Measurements from ENCODE around the gene KIF16B.

The KIF16B gene

DNA sequence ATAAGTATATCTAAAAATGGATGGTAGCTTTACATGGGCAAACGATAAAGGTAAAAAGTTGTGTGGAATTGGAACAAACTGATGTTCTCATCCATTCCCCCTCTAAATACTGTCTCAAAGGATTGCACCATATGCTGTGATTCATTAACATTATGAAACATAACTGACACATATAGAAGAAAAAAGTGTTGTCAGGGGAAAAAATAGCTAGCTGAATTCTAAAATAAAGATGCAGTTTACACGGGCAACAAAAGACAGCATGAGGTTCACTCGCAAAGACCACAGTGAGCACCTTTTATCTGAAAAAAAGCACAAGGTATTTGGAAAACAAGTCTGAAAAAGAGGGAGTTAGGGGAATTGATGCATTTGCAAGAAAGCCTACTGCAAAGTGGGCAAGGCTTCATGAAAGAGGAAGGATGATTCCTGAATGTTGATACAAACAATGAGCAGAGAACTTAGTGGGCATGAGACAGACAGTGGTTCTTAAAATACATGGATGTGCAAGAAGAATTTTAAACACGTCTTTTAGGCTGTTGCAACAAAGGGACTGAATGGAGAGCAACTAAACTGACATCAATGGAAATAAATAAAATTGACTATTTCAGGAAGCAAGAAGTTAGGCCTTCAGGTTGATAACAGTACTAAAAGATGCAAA lies 280.9 kb downstream of the KIF16B start:
- Mint-ChIP-seq H3K4me1 (ENCODE audit: low read depth) (no peaks in the 10 kb centered on the region), H3K9me3 (peaks cover 6% of the 10 kb centered on the region), H3K36me3 (ENCODE audit: low read depth) (peaks cover 36% of the 10 kb centered on the region), H3K27ac (no peak overlapping the region), H3K4me3 (no peak overlapping the region), H3K27me3 (no peaks in the 10 kb centered on the region)
- DNase-seq: no peak

DNA sequence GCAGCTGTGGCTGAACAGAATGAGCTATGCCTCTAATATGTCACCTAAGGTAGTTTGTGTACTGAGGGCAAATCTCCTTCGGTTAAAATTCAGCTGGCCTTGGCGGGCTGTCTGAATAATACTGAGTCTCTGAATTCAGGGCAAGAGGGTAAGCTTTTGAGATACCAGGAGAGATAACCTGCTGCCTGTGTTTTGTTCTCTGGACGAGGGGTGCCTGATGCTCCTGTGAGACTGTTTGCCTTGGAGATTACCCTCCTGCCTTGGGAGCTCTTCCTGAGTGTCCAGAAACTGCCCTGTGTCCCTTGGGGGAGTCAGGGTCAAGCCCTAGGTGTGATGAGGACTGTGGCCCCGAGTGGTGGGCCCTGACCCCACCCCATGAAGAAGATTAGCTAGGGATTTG lies 282.9 kb downstream of the KIF16B start:
- Mint-ChIP-seq H3K4me1 (ENCODE audit: low read depth) (no peaks in the 10 kb centered on the region), H3K27me3 (no peaks in the 10 kb centered on the region), H3K27ac (no peak overlapping the region), H3K9me3 (peaks cover 6% of the 10 kb centered on the region), H3K36me3 (ENCODE audit: low read depth) (peaks cover 45% of the 10 kb centered on the region), H3K4me3 (no peak overlapping the region)
- DNase-seq: no peak

DNA sequence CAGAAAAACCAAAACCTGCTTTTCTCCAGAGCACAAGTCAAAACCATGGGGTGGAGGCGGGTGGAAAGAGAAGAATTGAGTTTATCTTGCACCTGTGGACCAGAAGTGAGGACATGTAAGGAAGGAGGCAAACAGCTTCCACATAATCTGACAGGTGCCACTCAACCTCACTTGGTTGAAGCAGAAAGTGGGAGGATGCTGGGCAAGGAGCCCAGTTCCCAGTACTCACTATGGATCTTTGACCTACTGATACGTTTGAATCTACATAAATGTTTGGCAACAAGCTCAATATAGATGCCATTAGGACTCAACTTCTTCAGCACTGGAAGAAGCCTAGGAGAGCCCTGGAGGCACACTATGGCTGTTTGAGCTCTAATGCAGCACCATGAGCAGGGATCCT lies 285.5 kb downstream of the KIF16B start:
- no peaks in the 10 kb centered on the region for H3K27me3 Mint-ChIP-seq
- H3K36me3 Mint-ChIP-seq (ENCODE audit: low read depth): peaks cover 67% of the 10 kb centered on the region
- no peak for DNase-seq
- H3K4me1 Mint-ChIP-seq (ENCODE audit: low read depth): no peaks in the 10 kb centered on the region
- H3K4me3 Mint-ChIP-seq: no peak overlapping the region
- peaks cover 11% of the 10 kb centered on the region for H3K9me3 Mint-ChIP-seq
- no peak overlapping the region for H3K27ac Mint-ChIP-seq

DNA sequence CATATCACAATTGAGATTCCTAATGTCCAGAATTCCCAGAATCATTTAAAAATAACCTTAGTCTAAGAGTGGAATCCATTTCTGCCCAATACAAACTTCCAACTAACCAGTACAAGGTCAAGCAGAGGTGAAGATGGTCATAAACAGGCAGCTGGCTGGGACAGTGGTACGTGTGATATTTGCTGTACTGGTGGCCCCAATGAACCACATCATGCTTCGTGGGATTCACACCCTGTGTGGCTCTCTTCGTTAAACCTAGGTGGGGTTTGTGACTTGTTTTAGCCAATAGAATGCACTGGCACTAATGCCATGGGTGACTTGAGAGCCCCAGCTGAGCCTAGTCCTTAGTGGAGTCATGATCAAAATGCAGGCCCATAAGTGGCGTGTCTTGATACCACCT lies 286.6 kb downstream of the KIF16B start:
- Mint-ChIP-seq H3K36me3 (ENCODE audit: low read depth) (peaks cover 71% of the 10 kb centered on the region), H3K9me3 (peaks cover 11% of the 10 kb centered on the region), H3K4me3 (no peak overlapping the region), H3K4me1 (ENCODE audit: low read depth) (no peaks in the 10 kb centered on the region), H3K27me3 (no peaks in the 10 kb centered on the region), H3K27ac (no peak overlapping the region)
- no peak for DNase-seq

DNA sequence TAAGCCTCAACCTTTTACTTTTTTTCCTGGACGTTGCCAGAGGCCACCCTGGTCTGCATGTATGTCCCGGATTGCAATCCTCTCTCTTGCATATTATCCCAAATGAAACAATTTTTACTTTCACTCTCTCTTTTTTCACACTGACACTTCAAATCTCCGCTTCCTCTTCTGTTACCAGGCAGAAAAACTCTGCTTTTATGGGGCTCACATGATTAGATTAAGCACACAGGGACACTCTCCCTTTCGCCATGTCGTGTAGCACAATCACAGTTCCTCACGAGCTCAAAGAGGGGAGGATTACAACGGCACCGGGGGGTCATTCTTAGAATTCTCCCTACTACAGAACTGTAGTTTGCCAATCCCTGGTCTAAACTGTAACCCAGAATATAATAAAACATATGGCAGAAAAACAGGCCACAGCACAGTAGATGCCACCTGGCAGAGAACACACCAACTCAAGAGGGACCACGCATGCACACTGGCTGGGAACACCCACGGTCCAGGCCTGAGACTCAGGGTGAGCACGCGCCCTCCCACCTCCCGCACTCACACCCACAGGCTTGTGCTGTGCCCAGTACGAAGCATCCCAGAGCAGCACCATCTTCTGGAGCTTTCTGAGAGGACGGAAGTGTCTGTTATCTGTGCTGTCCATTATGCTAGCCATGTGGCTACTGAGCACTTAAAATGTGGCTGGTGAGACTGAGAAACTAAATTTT lies 288.7 kb downstream of the KIF16B start:
- peaks cover 9% of the 10 kb centered on the region for H3K9me3 Mint-ChIP-seq
- no peak for DNase-seq
- no peaks in the 10 kb centered on the region for H3K27me3 Mint-ChIP-seq
- H3K27ac Mint-ChIP-seq: no peak overlapping the region
- H3K4me1 Mint-ChIP-seq (ENCODE audit: low read depth): no peaks in the 10 kb centered on the region
- H3K36me3 Mint-ChIP-seq (ENCODE audit: low read depth): peaks cover 53% of the 10 kb centered on the region
- no peak overlapping the region for H3K4me3 Mint-ChIP-seq

DNA sequence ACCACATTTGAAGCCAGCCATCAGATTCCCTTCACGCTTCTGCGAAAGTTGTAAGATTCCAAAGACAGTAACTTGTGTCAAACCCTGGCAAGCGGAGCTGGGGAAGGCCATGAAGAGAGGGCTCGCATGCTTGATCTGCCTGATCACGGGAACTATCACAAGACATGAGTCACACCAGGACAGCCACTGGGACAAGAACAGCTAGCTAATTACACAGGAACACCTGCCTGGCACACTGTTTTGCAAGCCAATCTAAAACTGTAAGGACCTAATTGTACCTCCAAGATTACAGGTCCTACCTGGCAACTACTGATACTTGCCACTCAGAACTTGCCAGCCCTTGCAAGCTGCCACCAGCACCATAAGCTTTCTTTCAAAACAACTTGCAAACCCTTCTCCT lies 289.3 kb downstream of the KIF16B start:
- no peak for DNase-seq
- Mint-ChIP-seq H3K27ac (no peak overlapping the region), H3K4me3 (no peak overlapping the region), H3K9me3 (peaks cover 6% of the 10 kb centered on the region), H3K4me1 (ENCODE audit: low read depth) (no peaks in the 10 kb centered on the region), H3K27me3 (no peaks in the 10 kb centered on the region), H3K36me3 (ENCODE audit: low read depth) (peaks cover 48% of the 10 kb centered on the region)

DNA sequence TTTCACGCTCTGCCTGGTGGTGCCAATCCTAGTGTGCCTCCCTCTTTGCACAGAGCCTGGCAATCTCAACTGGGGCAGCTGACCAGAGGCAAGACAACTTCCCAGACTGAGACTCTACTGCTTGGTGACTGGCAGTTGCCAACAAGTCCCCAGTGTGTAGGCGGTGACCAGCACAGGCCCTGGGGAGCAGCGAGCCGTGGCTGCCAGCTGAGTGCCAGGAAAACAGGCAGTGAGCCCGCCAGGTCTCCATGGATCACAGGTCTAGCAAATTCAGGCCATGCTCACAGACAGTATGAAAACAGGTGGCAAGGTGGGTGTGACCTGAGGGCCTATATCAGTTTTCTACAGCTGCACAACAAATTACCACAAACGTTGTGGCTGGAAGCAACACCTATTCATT lies 289.9 kb downstream of the KIF16B start:
- H3K27me3 Mint-ChIP-seq: no peaks in the 10 kb centered on the region
- H3K36me3 Mint-ChIP-seq (ENCODE audit: low read depth): peaks cover 48% of the 10 kb centered on the region
- no peak overlapping the region for H3K4me3 Mint-ChIP-seq
- H3K27ac Mint-ChIP-seq: no peak overlapping the region
- DNase-seq: no peak
- no peaks in the 10 kb centered on the region for H3K4me1 Mint-ChIP-seq (ENCODE audit: low read depth)
- H3K9me3 Mint-ChIP-seq: peaks cover 6% of the 10 kb centered on the region

DNA sequence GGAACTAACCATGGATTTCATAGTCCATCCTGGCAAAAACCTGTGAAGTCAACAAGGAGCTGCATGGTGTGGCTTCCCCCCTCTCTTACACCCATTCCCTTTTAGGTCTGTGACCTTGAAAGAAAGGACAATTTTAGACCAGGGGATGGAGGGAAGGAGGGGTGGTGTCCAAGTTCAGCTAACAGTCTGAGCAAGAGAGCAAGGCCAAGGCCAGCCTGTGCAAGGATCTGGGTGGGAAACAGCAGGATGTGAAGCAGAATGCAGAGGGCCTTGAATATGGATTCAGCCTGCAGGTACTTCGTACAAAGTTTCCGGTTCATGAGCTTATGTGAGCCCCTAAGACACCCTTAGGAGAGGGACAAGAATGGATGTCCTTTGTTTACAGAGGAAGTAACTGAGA lies 293.0 kb downstream of the KIF16B start:
- Mint-ChIP-seq H3K27me3 (no peaks in the 10 kb centered on the region), H3K4me3 (no peak overlapping the region), H3K36me3 (ENCODE audit: low read depth) (peaks cover 32% of the 10 kb centered on the region), H3K27ac (no peak overlapping the region), H3K4me1 (ENCODE audit: low read depth) (no peaks in the 10 kb centered on the region), H3K9me3 (peaks cover 6% of the 10 kb centered on the region)
- DNase-seq: no peak

DNA sequence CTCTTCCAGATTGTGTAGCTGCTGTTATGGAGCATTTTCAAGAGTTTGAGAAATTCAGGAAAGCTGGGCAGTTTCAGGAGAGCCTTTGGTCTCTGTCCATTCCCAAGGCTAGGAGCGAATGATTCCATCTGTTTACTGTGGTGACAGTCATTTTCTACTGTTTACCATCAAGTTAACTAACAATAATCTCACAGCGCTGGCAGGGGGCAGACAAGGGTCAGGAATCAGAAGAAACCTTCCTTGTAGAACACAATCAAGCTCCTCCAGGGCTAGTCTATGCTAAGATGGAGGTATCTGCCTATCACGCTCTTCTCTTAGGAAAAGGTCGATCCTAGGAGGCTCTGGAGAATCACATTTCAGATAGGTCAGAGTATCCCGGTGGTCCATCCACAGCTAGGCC lies 293.9 kb downstream of the KIF16B start:
- Mint-ChIP-seq H3K9me3 (peaks cover 2% of the 10 kb centered on the region), H3K27ac (no peak overlapping the region), H3K4me3 (no peak overlapping the region), H3K4me1 (ENCODE audit: low read depth) (no peaks in the 10 kb centered on the region), H3K27me3 (no peaks in the 10 kb centered on the region), H3K36me3 (ENCODE audit: low read depth) (peaks cover 29% of the 10 kb centered on the region)
- no peak for DNase-seq

DNA sequence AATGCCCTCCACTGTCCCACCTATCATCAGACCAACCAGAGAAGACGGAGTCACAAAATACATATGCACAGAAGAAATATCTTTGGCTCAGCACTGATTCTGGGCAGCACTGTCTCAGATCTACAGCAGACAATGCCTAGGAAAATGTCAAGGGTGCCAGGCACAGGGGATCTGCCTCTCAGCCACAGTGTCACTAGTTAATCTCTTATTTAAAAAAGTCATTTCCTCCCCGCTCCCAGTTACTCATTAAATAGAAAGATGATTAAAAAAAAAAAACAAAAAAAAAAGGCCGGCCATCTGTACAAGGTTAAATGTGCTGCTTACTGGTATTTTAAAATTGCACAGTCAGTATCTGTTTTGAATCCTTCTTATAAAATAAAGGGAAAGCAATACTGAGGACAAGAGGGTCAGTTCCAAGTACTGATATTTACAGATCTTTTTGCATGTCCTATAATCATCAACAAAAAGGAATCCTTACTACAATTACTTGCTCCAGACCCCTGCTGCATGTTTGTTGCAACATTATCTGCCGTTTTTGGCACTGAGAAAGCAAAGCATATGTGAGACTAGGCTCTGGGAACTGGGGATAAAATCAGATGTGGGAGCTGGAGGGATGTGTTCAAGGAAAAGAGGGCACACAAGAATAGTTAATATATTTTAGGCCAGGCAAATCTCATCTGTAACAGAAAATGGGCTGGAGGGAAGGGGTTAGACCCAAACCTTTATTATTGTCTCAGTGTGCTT lies 299.3 kb downstream of the KIF16B start:
- no peak overlapping the region for H3K27ac Mint-ChIP-seq
- peaks cover 7% of the 10 kb centered on the region for H3K9me3 Mint-ChIP-seq
- peaks cover 58% of the 10 kb centered on the region for H3K36me3 Mint-ChIP-seq (ENCODE audit: low read depth)

DNA sequence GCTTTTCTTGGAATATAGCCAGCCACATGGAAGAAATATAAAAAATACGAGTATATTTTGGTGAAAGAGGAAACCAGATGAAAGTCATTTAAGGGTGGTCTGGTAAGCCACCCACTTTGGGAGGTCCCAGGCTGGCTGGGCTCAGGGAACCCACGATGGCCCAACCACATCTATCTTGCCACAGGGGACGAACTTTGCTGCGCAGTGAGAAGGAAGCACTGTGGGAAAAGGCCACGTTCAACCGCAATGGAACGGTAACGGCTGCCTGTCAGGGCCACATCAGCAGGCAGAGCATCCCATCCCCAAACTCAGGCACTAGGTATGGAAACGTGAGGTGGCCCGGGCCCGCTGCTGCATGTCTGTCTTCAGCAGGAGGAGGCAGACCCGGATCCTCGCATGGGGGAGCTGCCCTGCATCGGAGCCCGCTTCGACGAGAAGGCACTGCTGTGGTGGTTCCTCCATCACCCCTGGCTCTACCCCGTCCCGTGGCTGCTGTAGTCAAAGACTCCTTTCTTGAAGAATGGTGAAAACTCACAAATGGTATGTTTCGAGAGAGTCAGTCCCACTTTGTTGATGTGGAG lies 300.4 kb downstream of the KIF16B start:
- DNase-seq: no peak
- Mint-ChIP-seq H3K36me3 (ENCODE audit: low read depth) (peaks cover 65% of the 10 kb centered on the region), H3K4me1 (ENCODE audit: low read depth) (no peaks in the 10 kb centered on the region), H3K27me3 (no peaks in the 10 kb centered on the region), H3K9me3 (peaks cover 10% of the 10 kb centered on the region), H3K4me3 (no peak overlapping the region), H3K27ac (no peak overlapping the region)

More for the DNA sequence above, 299.3 kb downstream of the KIF16B start:
- DNase-seq: no peak
- Mint-ChIP-seq H3K27me3 (no peaks in the 10 kb centered on the region), H3K4me1 (ENCODE audit: low read depth) (no peaks in the 10 kb centered on the region), H3K4me3 (no peak overlapping the region)

DNA sequence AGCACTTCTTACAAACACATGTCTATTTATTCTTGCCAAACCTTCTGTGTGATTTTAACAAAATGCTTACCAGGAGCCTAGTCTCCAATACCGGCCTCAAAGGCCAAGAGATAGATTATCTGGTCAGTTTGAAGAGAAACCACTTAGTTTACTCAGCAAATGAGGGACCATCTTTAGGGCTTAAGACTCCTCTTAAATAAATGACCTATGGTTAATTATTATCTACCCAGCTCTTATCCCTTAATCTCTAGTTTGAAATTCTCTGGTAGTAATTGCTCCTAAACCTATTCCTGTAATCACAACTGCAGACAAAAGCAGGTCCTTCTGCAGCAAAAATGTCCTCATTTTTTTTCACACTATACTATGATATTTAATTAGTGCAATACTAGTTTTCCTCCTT lies 301.8 kb downstream of the KIF16B start:
- Mint-ChIP-seq H3K27me3 (no peaks in the 10 kb centered on the region), H3K4me3 (no peak overlapping the region), H3K36me3 (ENCODE audit: low read depth) (peaks cover 71% of the 10 kb centered on the region), H3K27ac (no peak overlapping the region), H3K4me1 (ENCODE audit: low read depth) (no peaks in the 10 kb centered on the region), H3K9me3 (peaks cover 18% of the 10 kb centered on the region)
- DNase-seq: no peak

DNA sequence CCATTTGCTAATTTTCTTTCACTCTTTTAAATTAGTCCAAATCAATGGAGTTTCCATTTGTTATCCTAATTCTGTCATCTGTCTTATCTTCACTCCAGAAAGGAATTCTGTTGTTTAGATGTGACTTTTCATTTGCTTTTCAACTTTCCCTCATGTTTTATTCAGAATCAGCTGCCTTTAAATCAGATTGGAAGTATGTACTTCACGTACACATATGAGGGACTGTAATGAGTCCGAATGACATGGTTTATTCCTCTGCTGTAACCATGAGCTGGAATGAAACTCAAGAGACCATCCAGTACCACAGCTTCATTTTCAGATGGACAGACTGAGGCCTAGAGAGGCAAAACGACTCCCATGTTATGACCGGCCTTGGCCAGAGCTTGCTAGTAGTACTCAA lies 302.3 kb downstream of the KIF16B start:
- DNase-seq: no peak
- H3K9me3 Mint-ChIP-seq: peaks cover 20% of the 10 kb centered on the region
- H3K4me3 Mint-ChIP-seq: no peak overlapping the region
- peaks cover 71% of the 10 kb centered on the region for H3K36me3 Mint-ChIP-seq (ENCODE audit: low read depth)
- no peak overlapping the region for H3K27ac Mint-ChIP-seq
- no peaks in the 10 kb centered on the region for H3K27me3 Mint-ChIP-seq
- H3K4me1 Mint-ChIP-seq (ENCODE audit: low read depth): no peaks in the 10 kb centered on the region

DNA sequence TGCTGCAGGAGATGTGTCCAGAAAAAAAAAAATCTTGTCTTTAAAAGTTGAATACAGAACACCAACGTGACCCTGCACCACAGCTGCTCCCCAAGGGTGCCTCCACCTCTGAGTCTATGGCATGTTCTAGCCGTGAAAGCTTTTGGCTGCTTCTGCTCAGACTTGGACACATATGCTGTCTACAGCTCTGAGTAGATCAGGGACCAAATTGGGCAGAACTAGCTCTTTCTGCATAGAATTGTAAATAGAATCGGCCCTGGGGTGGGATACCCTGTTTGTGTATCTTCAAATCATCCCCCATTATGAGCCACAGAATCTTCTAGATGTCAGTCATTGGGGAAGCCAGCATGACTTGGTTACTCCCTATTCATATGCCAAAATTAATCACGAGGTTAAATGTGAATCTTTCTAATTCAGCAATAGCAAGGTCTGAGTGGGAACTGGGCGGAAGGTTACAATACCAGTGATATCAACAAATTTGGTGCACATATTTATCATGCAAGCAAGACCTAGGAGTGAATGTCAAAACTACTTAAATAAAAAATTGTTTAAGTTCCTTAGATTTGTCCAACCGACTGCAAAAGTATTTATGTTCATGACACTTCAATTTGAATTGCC lies 302.8 kb downstream of the KIF16B start:
- Mint-ChIP-seq H3K4me3 (no peak overlapping the region), H3K27ac (no peak overlapping the region), H3K4me1 (ENCODE audit: low read depth) (no peaks in the 10 kb centered on the region), H3K9me3 (peaks cover 24% of the 10 kb centered on the region), H3K27me3 (no peaks in the 10 kb centered on the region), H3K36me3 (ENCODE audit: low read depth) (peaks cover 66% of the 10 kb centered on the region)
- DNase-seq: no peak
